ENCODE measurements around the gene RSL1D1.
"Not testable (repeated sequence)": the region's sequence is repeated elsewhere in the genome, so short reads cannot be mapped to it uniquely, and the experiment has no call there.

The RSL1D1 gene

DNA sequence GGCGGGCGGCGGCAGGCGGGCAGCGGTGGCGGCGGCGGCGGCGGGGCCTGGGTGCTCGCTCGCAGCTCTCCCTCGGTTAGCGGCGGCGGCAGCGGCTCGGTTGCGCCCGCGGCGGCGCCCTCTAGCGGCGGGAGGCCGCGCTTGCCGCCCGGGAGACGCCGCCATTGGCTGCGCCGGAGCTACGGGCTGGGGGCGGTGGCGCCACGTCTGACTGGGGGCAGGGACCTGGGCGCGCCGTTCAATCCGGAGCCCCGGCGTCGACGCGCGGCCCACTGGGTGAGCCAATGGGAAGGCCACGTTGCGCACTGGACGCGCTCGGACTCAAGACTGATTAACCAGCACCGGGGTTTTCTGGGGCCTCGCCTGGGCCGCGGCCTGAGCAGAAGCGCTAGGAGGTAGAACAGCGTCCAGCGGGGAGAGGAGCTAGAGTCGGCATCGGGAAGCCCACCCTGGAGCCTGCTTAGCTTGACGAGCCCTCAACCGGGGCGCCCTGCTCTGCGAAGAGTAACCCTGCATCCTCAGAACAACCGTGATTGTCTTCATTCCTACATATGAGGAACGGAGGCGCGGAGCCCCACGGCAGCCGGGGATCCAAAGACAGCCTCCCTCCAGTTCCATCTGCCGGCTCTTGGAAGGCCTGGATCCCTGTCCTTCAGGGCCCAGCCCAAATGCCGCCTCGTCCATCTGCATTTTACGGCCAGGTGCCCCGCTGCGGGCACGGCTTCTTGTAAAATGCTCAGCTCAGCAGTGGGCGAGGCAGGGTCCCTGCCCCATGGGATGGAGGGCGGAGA, 54.0 kb downstream of the RSL1D1 start, which contains the start of gene ZC3H7A:
ZC3H7A (minus strand) TSS at position 93 of the 791 bp plus-strand sequence. CDS start 14,904 bp downstream, outside the sequence.
- DNase-seq (ENCODE audit: low read depth in 2 of 2), result peak; percentile 90 to 92

DNA sequence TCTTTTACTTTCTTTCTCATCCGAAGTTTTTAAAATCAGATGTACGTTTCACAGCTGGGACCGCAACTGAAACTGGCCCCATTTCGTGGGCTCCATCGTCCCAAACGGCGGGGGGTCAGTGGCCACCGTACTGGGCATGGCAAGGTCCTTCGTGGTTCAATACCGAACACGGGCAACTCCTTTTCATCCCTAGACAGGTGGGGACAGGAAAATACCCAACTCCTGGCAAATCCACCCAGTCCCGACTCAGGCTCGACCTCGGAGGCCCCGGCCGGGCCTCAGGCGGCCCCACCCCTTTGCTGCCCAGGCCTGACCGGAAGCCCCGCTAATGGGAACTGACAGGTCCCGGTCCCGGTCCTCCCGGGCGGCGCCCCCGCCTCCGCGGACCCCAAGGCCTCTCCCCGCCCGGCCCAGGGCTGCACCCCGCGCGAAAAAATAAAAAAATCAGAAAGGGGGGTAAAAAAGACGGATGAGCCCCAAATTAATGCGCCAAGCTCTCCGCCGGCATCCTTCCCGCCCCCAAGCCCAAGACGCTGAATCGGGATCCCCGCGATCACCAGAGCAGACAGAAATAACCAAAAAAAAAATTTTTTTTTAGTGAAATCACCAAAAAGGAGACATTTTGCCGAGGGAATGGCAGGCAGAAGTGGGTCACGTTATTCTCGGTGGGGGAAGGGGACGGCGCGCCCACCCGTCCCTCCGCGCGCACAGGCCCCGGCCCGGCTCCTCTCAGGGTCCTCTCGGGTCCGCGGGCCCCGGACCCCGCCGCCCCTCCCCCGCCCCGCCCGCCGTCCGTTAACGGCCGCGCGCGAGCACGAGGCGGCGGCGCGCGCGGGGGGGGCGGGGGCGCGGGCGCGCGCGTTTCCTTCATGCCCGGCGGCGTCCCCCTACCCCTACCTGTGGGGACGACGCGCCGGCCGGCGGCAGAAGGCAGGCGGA, 54.8 kb downstream of the RSL1D1 start:
- no peak for DNase-seq (ENCODE audit: low read depth in 2 of 2)

GRCh38 chr16:11795887-11796226, 55.5 kb downstream of the RSL1D1 start:
- no peak for DNase-seq (ENCODE audit: low read depth in 2 of 2)

- DNase-seq (ENCODE audit: low read depth in 2 of 2), result no peak
These were observed 56.1 kb downstream of the RSL1D1 start for GRCh38 chr16:11794996-11795886.

- DNase-seq (ENCODE audit: low read depth in 2 of 2), result no peak
These were observed 56.9 kb downstream of the RSL1D1 start for GRCh38 chr16:11794447-11794846.

- DNase-seq (ENCODE audit: low read depth in 2 of 2), result no peak
These were observed 57.5 kb downstream of the RSL1D1 start for GRCh38 chr16:11793840-11794239.

DNA sequence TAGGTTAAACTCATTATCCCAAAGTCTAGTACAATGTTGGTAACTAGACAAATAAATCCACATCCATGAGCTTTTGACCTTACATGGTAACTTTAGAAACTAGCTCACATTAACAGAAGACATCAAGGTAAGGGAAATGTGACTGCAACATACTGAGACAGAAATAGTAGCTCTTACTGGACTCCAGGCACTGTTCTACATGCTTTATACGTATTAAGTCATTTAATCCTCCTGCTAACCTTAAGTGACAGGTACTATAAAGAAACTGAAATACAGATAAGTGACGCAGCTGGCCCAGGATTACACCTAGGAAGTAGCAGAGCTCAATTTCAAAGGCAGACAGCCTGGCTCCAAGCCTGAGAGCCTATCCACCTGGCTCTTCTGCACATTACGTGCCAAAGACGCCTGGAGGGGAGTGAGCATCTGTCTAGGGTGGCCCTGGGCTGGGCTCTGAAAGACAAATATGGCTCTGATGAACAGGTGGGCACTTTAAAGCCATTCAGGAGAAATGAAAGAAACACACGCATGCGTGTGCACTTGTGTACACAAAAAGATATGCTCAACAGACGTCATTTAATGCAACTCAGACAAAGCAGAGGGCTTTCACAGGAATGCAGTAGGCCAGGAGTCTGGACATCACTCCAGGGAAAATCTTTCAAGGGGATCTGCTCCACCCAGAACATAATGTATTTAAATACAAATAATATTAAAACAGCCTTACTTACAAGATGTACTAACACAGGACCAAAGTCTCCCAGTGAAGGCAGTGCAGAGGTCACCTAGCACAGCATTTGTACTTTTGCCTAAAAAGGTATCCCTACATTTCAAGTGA, 58.7 kb downstream of the RSL1D1 start:
- no peak for DNase-seq (ENCODE audit: low read depth in 2 of 2)

DNA sequence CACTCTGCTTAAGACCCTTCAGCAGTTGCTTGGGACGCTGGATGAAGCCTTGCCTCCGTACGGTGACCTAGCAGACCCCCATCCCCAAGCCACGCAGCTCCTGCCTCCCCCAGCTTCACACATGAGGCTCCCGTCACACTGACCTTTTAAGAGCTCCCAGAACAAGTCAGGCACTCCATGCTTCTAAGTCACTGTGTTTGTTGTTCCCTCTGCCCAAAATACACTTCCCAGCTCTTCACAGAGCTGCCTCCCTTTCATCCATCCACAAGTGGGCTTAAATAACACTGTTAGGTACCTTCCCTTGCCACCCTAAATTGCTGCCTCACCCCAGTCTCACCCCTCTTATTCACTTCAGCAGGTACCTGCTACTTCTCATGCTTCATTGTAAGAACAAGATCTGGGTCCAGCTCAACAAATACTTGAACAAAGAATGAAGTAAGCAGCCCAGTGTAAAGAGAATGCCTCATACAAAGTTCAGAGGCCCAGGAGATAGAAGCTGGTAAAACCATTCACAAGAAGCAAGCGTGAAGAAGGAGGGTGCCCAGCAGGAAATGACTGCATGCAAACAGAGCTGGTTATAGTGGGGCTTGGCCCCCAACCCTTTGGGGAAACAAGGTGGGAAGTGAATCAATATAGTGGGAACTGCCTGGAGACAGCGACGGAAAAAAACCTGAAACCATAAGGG, 60.1 kb downstream of the RSL1D1 start:
- no peak for DNase-seq (ENCODE audit: low read depth in 2 of 2)

DNA sequence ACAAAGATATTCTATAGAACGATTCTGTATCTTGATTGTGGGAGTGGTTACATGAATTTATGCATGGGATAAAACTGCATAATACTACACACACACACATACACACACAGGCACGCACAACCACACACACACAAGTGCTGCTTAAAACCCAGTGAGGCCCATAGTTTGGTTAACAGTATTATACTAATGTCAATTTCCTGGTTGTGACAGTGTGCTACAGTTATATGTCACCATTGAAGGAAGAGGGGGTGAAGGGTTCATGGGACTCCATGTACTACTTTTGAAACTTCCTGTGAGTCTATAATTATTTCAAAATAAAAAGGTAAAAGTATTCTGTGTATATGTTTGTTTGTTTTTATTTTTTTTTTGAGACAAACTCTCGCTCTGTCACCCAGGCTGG, 62.4 kb downstream of the RSL1D1 start:
- DNase-seq (ENCODE audit: low read depth in 2 of 2), result no peak

- DNase-seq (ENCODE audit: low read depth in 2 of 2), result not testable (repeated sequence)
These were observed 66.3 kb downstream of the RSL1D1 start for GRCh38 chr16:11784980-11785599.

- DNase-seq (ENCODE audit: low read depth in 2 of 2), result not testable (repeated sequence)
These were observed 67.0 kb downstream of the RSL1D1 start for GRCh38 chr16:11784381-11784780.

DNA sequence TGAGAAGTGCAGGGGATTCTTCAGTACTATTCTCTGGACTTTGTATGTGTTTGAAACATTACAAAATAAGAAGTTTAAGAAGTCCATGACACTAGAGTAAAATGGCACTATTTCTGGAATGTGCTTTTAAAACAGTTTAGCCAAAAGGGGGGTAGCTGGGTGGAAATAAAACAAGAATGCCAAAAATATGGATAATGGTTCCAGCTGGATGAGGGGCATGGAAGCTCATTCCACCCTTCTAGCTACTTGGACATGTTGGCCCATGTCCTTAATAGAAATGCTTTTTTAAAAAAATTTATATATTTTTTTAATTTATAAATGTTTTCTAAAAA, 67.3 kb downstream of the RSL1D1 start:
- no peak for DNase-seq (ENCODE audit: low read depth in 2 of 2)

Data from stimulated activated CD4-positive, alpha-beta T cell treated with anti-CD3 and anti-CD28 coated beads, Interleukin-15, amount 100 ng/mL, for 48 hours (primary cell).